GM13976 (cell line): ENCODE data around the gene THAP4.
"Not testable (repeated sequence)": the region's sequence is repeated elsewhere in the genome, so short reads cannot be mapped to it uniquely, and the experiment has no call there.

Experiments used
- DNase-seq: peaks from one replicate; pipeline ENCODE4 v3.0.0; 2012; ENCODE audit warnings: low spot score
- in situ Hi-C: fragments of 300-500 bp; cut with MboI; formaldehyde crosslinking; loops from one replicate; pipeline ENCODE4 v1.12.0; 2022; ENCODE audit warnings: low sequenced_read_pairs, mixed read lengths, inconsistent platforms; ENCODE audit not compliant: unreplicated experiment
- TF ChIP-seq, protein P1 (sequence below): IDR thresholded peaks from 2 replicates; pipeline ENCODE4 v1.5.1; 2012; ENCODE audit warnings: borderline replicate concordance, mild to moderate bottlenecking; ENCODE audit not compliant: insufficient read depth; ENCODE audit errors: extremely low read depth, missing control alignments, control extremely low read depth

Gene THAP4

DNA sequence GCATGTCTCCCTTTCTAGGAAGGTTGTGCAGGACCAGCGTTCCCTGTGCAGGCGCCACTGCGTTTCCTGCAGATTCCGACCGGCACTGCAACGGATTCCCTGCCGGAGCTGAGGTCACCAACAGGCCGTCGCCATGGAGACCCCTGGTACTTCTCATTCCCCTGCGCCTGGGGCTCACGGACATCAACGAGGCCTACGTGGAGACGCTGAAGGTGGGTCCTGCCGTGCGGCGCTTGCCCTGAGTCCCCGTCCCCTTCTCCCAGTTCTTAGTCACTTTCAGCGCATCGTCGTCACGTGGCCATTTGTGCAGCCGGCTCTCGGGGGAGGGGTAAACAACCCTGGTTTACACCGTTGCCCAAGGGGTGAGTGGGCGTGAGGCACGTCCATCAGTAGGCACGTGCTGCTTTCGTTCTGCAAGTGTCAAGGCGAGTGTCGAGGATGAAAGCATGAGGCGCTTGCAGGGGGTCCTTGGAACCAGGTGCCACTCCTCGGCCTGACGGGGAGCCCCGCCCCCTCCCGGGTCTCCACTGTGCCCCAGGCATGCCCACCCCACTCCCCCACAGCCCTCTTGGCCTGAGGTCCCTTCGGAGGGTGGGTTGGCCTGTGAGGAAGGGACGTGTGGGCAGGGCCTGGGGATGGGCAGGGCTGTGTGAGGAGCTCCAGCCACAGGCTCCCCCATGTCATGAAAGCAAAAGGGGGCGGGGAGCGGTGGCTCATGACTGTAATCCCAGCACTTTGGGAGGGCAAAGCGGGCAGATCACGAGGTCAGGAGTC lies 29.9 kb upstream of the THAP4 start:
- TF ChIP-seq, protein P1, sequence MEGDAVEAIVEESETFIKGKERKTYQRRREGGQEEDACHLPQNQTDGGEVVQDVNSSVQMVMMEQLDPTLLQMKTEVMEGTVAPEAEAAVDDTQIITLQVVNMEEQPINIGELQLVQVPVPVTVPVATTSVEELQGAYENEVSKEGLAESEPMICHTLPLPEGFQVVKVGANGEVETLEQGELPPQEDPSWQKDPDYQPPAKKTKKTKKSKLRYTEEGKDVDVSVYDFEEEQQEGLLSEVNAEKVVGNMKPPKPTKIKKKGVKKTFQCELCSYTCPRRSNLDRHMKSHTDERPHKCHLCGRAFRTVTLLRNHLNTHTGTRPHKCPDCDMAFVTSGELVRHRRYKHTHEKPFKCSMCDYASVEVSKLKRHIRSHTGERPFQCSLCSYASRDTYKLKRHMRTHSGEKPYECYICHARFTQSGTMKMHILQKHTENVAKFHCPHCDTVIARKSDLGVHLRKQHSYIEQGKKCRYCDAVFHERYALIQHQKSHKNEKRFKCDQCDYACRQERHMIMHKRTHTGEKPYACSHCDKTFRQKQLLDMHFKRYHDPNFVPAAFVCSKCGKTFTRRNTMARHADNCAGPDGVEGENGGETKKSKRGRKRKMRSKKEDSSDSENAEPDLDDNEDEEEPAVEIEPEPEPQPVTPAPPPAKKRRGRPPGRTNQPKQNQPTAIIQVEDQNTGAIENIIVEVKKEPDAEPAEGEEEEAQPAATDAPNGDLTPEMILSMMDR, result no peak
- DNase-seq, result peak; percentile 21
- in situ Hi-C loops, result no loop called here

DNA sequence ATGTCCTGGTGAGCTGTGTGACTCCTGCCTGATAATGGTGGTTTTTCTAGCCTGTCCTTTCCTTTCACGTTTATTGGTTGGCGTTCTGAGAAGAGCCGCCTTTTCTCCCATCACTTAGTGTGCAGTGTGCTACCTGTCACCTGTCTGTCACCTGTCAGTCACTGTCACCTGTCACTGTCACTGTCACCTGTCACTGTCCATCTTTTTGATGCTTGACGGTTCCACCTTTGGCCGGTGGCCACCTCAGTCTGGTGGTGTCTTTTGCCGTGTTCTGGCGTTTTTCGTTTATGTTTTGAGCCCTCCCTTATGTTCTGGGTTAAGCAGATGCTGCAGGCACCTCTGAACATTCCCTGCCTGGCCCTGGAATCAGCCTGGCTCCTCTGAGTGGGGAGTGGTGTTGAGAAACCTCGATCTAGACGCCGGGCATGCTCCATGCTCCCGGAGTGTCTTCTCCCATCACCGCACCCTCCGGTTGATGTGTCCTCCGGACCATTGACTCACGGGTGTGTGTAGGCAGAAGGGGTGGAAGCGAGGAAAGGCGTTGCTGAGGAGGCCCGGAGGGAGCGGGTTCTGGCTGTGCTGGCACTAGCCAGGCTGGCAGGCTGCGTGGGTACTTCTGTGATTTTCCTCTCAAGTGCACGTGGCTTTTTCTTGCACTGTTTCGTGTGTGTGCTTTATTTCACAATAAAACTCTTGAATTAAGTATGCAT lies 28.9 kb upstream of the THAP4 start:
- in situ Hi-C loops, result no loop called here
- TF ChIP-seq, protein P1, result no peak

DNA sequence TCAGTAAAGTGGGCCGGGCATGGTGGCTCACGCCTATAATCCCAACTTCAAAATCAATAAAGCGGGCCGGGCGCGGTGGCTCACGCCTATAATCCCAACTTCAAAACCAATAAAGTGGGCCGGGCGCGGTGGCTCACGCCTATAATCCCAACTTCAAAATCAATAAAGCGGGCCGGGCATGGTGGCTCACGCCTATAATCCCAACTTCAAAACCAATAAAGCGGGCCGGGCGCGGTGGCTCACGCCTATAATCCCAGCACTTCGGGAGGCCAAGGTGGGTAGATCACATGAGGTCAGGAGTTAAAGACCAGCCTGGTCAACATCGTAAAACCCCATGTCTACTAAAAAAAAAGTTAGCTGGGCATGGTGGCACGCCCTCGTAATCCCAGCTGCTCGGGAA lies 25.8 kb upstream of the THAP4 start:
- DNase-seq, in situ Hi-C loops: not testable (repeated sequence)

More for the DNA sequence above, 28.9 kb upstream of the THAP4 start:
- DNase-seq, result no peak

GRCh38 chr2:241660593-241661213 lies 23.7 kb upstream of the THAP4 start:
- in situ Hi-C loops, result no loop called here
- no peak for DNase-seq
- TF ChIP-seq, protein P1, result no peak

DNA sequence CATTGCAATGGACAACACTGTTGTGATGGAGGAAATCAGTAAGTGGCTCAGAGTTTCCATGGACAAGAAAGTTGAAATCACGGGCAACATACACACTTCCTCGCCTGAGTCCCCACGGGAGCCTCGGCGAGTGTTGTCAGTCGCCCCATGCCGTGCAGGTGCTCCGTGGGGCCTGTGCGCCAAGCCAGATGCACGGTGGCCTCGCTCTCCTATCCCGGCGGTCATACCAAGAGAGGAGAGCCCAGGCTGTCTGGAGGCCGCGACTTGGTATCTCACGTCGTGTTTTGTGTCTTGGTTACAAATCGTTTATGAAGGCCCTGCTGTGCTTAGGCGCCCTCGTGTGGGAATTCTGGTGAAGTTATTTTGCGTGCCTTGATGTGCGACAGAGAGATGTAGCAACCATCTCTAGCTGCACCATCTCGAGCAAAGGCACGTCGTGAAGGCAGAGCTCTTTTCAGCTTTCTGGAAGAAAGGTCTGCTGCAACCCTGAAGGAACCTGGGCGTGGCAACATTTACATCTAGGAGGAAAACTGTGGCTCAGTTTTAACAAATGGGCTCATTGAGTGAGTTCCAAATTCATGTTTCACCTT lies 22.3 kb upstream of the THAP4 start:
- DNase-seq, result no peak
- in situ Hi-C loops, result no loop called here
- TF ChIP-seq, protein P1, result no peak

- in situ Hi-C loops, result no loop called here
These were observed 21.3 kb upstream of the THAP4 start for GRCh38 chr2:241658296-241658695.

More at GRCh38 chr2:241658296-241658695, 21.3 kb upstream of the THAP4 start:
- TF ChIP-seq, protein P1, result no peak
- DNase-seq, result no peak
